ENCODE measurements around the gene PPARD.
A peak's percentile ranks its signal among the peaks of the same experiment; 100 is the strongest.

PPARD gene

GRCh38 chr6:35343835-35344550 lies 1.6 kb downstream of the PPARD start:
- TF ChIP-seq, protein P1, sequence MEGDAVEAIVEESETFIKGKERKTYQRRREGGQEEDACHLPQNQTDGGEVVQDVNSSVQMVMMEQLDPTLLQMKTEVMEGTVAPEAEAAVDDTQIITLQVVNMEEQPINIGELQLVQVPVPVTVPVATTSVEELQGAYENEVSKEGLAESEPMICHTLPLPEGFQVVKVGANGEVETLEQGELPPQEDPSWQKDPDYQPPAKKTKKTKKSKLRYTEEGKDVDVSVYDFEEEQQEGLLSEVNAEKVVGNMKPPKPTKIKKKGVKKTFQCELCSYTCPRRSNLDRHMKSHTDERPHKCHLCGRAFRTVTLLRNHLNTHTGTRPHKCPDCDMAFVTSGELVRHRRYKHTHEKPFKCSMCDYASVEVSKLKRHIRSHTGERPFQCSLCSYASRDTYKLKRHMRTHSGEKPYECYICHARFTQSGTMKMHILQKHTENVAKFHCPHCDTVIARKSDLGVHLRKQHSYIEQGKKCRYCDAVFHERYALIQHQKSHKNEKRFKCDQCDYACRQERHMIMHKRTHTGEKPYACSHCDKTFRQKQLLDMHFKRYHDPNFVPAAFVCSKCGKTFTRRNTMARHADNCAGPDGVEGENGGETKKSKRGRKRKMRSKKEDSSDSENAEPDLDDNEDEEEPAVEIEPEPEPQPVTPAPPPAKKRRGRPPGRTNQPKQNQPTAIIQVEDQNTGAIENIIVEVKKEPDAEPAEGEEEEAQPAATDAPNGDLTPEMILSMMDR (IDR thresholded peaks at IDR 0.05; ENCODE audit: low read length, missing control alignments): no peak
- no peak for DNase-seq (ENCODE audit: low read depth)
- H3K4me3 ChIP-seq (replicated peaks; ENCODE audit: low read depth, low read length): peak overlapping the region; percentile 83

GRCh38 chr6:35351422-35351821 lies 9.1 kb downstream of the PPARD start:
- no peak for DNase-seq (ENCODE audit: low read depth)
- TF ChIP-seq, protein P1 (IDR thresholded peaks at IDR 0.05; ENCODE audit: low read length, missing control alignments): no peak
- H3K4me3 ChIP-seq (replicated peaks; ENCODE audit: low read depth, low read length): no peak overlapping the region

GRCh38 chr6:35352735-35353134 lies 10.4 kb downstream of the PPARD start:
- no peak for DNase-seq (ENCODE audit: low read depth)
- H3K4me3 ChIP-seq (replicated peaks; ENCODE audit: low read depth, low read length): no peak overlapping the region
- TF ChIP-seq, protein P1 (IDR thresholded peaks at IDR 0.05; ENCODE audit: low read length, missing control alignments): no peak

GRCh38 chr6:35354361-35355135 lies 12.2 kb downstream of the PPARD start:
- TF ChIP-seq, protein P1 (IDR thresholded peaks at IDR 0.05; ENCODE audit: low read length, missing control alignments): no peak
- no peak for DNase-seq (ENCODE audit: low read depth)
- no peak overlapping the region for H3K4me3 ChIP-seq (replicated peaks; ENCODE audit: low read depth, low read length)

GRCh38 chr6:35356391-35356790 lies 14.0 kb downstream of the PPARD start:
- no peak for DNase-seq (ENCODE audit: low read depth)
- TF ChIP-seq, protein P1 (IDR thresholded peaks at IDR 0.05; ENCODE audit: low read length, missing control alignments): no peak
- H3K4me3 ChIP-seq (replicated peaks; ENCODE audit: low read depth, low read length): no peak overlapping the region

- TF ChIP-seq, protein P1 (IDR thresholded peaks at IDR 0.05; ENCODE audit: low read length, missing control alignments): no peak
- H3K4me3 ChIP-seq (replicated peaks; ENCODE audit: low read depth, low read length): no peak overlapping the region
- no peak for DNase-seq (ENCODE audit: low read depth)
These were observed 15.3 kb downstream of the PPARD start for GRCh38 chr6:35357677-35358076.

All from fibroblast of pulmonary artery (primary cell).